Measurements from ENCODE around the gene GRAMD4.

DNA sequence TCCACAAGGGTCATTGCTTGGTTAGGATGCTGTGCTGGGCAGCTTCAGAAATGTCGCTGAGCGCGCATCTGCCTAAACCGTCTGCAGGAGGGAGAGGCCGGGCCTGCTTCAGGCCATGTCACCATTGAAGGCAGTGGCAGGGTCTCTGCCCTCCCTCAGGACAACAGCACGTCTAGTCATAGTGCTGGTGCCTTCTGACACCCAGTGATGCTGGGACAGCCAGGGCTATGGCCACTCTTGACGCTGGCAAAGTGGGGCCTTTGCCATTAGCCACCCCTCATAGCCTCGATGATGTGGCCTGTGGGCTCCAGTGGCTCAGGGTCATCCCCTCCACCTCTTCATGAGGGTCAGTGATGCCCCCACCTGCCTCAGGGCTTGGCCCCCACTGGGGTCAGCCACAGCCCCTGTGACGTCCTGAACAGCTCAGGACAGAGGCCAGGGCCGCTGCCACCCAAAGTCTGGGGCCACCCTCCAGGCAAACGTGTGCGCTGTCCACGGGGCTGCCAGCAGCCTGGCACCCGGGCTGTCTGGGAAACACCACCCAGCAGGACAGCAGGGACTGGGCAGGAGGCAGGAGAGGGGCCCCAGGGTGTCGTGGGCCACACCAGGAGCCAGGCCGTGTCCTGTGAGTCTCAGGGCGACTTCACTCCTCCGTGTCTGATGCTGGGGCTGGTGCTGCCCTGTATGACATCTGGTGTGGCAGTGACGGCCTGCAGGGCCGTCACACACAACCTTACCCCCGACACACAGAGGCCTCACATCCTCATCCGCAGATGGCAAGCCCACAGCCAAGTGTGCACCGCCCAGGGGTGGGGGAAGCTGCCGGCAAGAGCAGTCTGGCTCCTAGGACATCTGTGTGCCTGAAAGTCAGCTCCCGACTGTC, 75.4 kb downstream of the GRAMD4 start:
- TF ChIP-seq, protein P1, sequence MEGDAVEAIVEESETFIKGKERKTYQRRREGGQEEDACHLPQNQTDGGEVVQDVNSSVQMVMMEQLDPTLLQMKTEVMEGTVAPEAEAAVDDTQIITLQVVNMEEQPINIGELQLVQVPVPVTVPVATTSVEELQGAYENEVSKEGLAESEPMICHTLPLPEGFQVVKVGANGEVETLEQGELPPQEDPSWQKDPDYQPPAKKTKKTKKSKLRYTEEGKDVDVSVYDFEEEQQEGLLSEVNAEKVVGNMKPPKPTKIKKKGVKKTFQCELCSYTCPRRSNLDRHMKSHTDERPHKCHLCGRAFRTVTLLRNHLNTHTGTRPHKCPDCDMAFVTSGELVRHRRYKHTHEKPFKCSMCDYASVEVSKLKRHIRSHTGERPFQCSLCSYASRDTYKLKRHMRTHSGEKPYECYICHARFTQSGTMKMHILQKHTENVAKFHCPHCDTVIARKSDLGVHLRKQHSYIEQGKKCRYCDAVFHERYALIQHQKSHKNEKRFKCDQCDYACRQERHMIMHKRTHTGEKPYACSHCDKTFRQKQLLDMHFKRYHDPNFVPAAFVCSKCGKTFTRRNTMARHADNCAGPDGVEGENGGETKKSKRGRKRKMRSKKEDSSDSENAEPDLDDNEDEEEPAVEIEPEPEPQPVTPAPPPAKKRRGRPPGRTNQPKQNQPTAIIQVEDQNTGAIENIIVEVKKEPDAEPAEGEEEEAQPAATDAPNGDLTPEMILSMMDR (IDR thresholded peaks at IDR 0.05; ENCODE audit: low read depth, low read length, poor library complexity, severe bottlenecking) = no peak
- no peak for TF ChIP-seq EZH2phosphoT487 (IDR thresholded peaks at IDR 0.05; ENCODE audit: borderline replicate concordance, low read length)
